Cardiac septum (tissue), 1 donor: Measurements from ENCODE around the gene ADAMTS1. TPM values are rescaled to one million over a fixed set of nuclear protein-coding genes. Genes with fewer than 3 reads are reported as not detected.
A peak's percentile ranks its signal among the peaks of the same experiment; 100 is the strongest.

Experiments
- DNase-seq: peaks from one replicate; pipeline ENCODE4 v3.0.0-alpha.2; 2020; ENCODE audit warnings: low spot score
- intact Hi-C: fragments of 100-400 bp; cut with DNase I; formaldehyde crosslinking; loops from one replicate; pipeline ENCODE4 v1.14.0; 2022
- total RNA-seq: library from RNA; stranded (reverse); fragmentation: NEBNext Ultra II Directional; extraction: Animal tissue kit (Norgen Biotek cat#: 25700); gene quantifications from one replicate; pipeline ENCODE4 v1.2.1, GENCODE V29; 2021
- donor health status: DM: no; HTN: no; CAD: no.

The ADAMTS1 gene
- total RNA-seq, 1 donor from 2014 or later, result 92.5 TPM

DNA sequence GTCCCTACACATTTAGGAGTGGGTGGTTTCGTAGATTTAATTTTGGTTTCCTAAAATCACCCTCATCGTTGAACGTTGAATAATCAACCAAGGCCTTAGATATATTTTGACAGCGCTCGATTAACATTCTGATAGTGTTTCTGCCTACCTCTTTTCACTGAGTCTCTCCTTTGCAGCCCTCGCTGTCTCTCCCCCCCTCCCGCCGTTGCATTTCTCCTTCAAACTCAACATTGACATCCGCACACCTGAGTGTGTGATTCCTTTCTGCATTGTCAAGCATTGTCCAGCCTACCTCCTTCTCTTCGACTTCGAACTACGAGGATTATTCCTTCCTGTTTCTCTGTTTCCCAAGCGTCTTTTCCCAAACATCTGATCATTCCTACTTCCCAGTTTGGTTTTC, 1.8 kb upstream of the ADAMTS1 start:
- DNase-seq, result no peak
- intact Hi-C loops, result loop anchor here (5.0 to 10.0 kb wide), 5 partner anchors 968 to 1900 kb away; no protein-coding TSS in a partner anchor

DNA sequence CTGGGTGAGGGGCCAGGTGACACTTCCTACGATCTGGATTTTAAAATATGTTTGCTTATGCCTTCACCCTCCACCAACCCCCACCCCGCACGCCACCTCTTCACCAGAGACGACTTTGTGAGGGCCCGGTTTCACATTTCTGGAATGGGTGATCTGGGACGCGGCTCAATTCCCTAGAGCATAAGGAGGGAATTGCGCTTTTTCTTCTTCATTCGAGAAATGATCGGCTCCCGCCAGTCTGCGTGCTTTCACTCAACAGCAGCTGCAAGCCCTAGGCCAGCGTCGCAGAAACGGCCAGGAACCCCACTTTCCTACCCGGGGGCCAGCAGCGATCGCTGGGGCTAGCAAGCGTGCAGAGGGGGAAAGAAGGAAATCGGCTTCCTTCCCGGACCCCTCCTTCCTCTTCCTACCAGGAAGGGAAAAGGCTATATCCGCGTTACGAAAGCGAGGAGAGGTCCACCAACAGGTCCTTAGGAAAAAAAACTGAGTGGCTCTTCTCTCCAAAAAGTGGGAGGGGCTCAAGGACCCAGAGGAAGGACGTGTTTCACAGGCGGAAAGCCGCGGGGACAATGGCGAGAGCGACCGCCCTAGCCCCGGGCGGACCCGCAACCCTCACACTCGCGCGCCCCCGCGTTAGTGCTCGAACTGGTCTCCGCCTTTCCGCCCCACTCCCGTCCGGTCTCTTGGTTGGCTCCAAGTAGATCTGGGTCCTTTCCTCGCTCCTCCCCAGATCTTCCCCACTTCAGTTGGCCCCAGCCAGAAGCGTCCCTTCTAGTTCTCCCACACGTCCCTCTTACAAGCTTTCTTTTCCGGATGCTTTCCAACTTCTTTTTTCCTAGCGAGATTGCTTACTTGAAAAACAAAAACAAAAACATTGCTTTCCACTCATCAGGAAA, 1.1 kb upstream of the ADAMTS1 start:
- intact Hi-C loops, result loop anchor here (5.0 to 10.0 kb wide), 5 partner anchors 969 to 1901 kb away; no protein-coding TSS in a partner anchor
- DNase-seq, result peak; percentile 92

DNA sequence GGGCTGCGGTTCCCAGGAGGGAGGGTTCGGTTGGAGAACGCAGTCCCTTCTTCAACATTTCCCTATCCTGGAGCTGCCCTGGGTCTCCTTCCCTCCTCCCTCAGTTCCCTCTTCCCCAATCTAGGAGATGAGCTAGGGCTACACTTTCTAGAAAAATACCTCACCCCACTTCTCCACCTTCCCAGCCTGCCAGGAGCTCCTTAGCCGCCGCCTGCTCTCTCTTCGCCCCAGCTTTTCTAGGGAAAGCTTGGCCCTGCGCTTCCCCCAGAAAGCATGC, 488 bp upstream of the ADAMTS1 start:
- no peak for DNase-seq

DNA sequence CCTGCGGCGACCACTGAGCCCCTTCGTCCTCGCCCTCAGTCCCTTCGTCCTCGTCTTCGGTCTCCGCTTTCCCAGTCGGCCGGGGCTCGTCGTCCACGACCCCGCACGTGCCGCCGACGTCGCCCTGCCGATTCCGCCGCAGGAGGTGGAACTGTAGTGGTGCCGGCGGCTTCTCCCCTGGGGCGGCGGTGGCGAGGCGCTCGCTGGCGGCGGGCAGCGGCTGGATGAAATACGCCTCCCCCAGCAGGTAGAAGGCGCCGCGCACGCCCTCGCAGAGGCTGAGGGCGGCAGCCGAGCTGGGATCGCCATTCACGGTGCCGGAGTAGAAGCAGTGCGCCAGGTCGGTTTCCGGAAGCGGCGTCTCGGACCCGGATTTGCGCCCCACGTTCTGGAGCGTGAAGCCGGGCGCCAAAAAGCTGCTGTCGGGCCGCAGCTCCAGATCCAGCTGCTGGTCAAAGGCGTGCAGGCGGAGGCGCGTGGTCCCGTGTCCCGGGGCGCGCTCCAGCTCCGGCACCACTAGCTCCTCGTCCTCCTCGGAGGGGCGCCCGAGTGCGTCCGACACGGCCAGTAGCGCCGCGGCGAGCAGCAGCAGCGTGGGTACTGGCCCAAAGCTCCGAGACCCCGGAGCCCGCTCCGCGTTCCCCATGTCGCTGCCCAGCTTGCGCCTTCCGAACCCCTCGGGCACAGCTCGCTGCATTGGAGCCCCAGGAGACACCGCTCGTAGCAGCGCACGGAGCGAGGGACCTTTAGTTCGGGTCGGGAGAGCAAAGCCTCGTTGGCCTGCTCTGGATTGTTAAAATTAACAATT, 747 bp downstream of the ADAMTS1 start:
- intact Hi-C loops, result loop anchor here (2.0 to 10.0 kb wide), 6 partner anchors 74 to 1903 kb away; no protein-coding TSS in a partner anchor
- no peak for DNase-seq

More for the DNA sequence above, 488 bp upstream of the ADAMTS1 start:
- intact Hi-C loops, result loop anchor here (2.0 to 10.0 kb wide), 6 partner anchors 75 to 1902 kb away; no protein-coding TSS in a partner anchor

DNA sequence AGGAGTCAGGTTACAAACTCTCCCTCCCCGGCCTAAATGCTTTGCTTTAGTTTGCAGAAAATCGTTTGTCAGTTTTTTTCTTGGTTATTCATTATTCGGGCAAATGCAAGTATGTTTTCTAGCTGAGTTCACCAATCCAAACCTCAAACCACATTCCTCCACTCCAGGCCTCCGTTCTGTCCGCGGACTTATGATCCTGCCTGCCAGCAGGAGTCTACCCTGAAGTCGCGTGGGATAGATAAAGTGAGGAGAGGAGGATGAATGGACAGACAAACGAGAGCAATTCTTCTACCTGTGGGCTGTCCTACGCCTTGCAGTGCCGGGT, 1.3 kb downstream of the ADAMTS1 start:
- intact Hi-C loops, result loop anchor here (2.0 to 10.0 kb wide), 5 partner anchors 47 to 1791 kb away; no protein-coding TSS in a partner anchor
- no peak for DNase-seq

DNA sequence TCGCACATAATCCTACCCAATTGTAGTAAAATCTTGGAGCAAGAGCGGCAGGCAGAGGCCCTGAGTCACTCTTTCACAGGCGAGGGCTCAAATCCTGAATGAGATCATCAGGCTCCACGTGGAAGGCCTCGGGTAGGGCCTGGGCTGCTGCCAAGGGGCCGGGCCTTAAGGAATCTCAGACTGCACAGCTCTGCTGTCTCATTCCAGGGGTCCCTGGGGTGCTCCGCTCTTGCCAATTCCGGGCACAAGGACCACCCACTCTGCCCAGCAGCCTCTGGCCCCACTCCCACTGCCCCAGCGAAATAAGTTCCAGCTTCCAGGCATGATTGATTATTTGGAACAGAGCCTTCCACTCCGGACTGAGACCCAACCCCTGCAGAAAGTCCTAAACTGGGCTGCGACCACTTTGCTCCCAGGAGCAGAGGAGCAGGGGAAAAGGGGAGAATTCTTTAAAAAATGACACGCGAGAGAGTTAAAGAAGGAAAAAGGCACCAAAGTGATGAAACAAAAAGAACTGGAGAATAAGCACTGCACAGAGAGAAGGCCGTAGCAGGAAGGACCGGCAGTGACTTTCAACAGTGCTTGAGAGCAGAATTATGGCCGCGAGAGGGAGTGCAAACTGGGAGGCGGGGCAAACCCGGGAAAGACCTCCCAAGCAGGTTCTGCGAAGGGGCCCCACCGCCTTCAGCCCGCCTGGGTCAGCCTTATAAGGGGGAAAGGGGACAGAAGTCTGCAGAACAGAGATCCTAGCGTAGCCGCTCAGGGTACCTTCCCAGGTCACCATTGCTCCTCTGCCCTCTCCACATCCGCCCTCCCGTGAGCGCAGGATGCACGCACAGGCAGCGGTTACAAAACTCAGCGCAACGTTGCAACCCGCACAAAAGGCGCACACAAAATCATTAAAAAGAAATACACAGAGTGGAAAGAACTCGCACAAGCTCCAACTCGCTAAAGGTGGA, 2.0 kb downstream of the ADAMTS1 start:
- DNase-seq, result peak; percentile 95
- intact Hi-C loops, result loop anchor here (2.0 to 10.0 kb wide), 4 partner anchors 46 to 1792 kb away; no protein-coding TSS in a partner anchor

DNA sequence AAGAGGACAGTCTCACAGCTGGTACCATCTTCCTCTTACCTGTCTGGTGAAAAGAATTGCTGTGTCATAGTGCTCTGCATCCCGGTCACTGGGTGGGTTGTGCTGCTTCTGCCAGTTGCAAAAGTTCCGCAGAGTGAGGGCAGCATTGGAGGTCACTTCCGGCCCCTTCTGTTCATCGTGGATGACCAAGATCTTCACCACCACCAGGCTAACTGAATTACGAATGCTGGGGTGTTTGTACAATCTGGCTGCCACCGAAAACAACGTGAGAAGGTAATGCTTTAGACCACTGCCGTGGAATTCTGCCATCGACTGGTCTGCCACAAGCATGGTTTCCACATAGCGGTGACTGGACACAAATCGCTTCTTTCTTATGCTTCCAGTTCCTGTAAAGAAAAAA, 2.9 kb downstream of the ADAMTS1 start:
- intact Hi-C loops, result loop anchor here (2.0 to 10.0 kb wide), 4 partner anchors 45 to 1793 kb away; no protein-coding TSS in a partner anchor
- DNase-seq, result no peak

DNA sequence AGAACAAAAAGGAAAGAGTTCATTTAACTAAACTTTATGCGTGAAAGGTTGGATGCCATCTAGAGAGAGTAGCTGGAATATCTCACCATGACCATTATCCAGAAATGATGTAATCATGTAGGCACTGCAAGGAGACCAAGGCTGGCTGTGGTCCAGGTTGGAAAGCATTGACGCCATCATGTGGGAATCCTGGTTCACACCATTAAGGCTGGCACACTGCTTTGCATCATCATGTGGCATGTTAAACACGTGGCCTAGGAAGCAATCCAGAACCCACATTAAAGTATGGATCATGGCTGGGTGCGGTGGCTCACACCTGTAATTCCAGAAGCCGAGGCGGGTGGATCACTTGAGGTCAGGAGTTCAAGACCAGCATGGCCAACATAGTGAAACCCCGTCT, 4.3 kb downstream of the ADAMTS1 start:
- no peak for DNase-seq
- intact Hi-C loops, result loop anchor here (10.0 kb wide), 3 partner anchors 974 to 1794 kb away; no protein-coding TSS in a partner anchor

DNA sequence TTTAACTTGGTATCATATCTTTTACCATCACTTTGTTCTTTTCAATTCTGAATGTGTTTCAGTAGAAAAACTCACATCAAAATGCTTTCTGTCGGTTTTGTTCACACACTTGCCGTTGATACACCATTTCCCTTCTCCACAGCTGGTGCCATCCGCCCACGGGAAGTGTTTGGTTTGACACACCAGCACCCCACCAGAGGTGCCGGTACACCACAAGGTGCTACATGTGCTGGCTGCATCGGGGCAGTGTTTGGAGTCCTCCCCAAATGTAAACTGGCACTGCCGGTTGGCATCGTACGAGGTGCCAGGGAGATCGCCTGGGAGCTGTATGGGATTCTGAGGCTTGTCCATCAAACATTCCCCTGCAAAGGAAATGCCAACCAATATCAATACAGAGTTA, 5.0 kb downstream of the ADAMTS1 start:
- no peak for DNase-seq
- intact Hi-C loops, result loop anchor here (10.0 kb wide), 3 partner anchors 975 to 1795 kb away; no protein-coding TSS in a partner anchor

DNA sequence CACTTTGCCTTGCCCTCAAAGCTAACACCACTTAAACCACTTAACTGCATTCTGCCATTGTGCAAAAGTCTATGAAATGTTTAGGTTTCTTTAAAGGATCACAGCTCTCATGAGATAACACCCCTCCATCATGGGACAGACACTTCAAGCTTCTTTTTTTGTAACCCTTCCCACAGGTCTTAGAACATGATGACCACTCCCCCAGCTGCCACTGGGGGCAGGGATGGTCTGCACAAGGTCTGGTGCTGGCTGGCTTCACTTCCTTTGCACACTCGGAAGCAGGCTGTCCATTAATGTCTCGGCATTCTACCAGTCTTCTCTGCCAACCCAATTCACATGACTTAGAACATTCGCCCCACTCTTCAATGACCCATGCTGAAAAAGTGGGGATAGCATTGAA, 7.7 kb downstream of the ADAMTS1 start:
- intact Hi-C loops, result no loop called here
- DNase-seq, result no peak

DNA sequence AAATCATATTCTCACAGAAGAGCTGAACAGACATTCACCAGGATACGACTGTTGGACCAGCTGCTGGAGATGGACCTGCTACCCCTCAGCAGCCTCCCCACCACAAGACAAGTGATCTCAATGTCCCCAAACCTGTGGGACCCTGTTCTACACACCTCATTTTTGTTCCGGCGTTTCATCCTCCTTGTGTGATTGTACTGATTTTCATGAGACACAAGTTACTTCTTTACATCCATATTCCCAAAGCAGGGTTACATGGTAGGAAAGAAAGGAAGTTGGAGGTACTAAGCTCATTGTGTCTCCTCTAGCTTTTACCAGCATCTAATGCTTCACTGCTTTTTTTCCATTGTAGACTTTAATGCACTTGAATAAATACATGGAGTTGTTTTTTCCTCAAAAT, 8.7 kb downstream of the ADAMTS1 start:
- intact Hi-C loops, result no loop called here
- no peak for DNase-seq

DNA sequence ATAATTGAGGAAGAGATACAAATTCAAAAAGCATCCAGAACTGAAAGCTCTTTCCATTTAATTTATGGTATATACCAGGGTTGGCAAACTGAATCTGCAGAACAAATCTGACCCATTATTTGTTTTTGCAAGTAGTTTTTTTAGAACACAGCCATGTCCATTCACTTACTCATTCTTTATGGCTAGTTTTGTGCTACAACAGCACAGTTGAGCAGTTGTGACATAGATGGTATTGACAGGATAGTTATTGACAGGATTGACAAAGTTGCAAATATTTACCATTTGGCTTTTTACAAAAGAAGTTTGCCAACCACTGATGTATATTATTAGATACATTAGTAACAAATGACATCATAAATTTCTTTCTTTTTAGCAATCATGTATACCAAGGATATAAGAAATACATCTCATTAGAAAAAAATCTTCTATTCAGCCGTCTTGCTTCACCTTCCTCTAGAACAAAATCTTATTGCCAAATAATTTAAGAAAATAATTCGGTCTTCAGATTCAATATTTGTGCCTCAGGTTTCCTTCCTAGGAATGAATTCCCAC, 9.4 kb downstream of the ADAMTS1 start:
- intact Hi-C loops, result no loop called here

DNA sequence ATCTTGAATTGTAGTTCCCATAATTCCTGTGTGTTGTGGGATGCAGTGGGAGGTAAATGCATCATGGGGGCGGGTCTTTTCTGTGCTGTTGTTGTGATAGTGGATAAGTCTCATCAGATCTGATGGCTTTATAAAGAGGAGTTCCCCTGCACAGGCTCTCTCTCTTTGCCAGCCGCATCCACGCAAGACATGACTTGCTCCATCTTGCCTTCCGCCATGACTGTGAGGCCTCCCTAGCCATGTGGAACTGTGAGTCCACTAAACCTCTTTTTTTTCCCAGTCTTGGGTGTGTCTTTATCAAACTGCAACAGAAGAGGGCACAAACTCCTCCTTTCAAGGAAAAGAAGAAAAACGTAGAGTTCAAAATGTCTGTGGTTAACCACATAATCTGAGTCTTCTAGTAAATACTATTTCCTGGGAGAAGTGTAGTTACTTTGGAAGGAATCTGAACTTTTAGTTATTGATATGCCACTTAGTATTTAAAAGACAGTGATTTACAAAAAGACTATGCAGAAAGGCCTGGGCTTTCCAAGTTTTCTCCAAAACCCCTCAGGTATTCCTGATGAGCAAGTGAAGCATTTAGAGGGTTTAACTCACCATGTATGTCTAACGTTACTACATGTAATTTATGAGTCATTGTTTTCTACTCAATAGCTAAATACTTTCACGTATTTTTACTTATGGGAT, 10.0 kb downstream of the ADAMTS1 start:
- intact Hi-C loops, result no loop called here
- no peak for DNase-seq

More for the DNA sequence above, 9.4 kb downstream of the ADAMTS1 start:
- DNase-seq, result no peak

DNA sequence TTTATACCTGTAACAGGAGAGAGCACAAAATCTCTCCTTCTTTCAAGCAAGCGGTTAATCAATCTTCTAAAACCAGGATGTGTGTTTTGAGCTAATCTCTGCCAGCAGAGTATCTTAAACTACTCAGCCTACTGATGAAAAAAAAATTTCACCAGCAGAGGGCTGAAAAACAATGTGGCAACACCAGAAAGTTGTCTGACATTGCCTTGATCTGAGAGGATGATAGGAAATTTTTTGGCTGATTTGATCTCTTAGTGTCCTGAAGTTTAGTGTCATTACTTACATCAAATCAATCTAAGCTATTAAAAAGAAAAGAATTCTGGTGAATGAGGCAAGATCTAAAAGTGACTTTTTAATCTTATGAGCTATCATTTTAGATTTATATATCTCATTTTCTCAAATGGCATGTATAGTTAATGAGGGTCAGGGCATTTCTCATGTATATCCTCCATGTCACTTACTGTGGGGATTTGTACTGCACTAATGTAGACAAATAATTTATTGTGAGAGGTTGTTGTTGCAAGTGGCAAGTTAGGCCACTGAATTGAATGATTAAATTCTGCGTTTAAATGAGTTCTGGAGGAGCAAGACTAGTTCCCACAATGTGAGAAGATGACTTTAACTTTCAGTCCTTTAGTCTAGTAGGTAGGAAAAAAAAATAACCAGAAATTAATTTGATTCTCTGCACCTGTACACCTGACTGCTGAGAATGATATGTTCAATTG, 10.9 kb downstream of the ADAMTS1 start:
- DNase-seq, result no peak
- intact Hi-C loops, result no loop called here

DNA sequence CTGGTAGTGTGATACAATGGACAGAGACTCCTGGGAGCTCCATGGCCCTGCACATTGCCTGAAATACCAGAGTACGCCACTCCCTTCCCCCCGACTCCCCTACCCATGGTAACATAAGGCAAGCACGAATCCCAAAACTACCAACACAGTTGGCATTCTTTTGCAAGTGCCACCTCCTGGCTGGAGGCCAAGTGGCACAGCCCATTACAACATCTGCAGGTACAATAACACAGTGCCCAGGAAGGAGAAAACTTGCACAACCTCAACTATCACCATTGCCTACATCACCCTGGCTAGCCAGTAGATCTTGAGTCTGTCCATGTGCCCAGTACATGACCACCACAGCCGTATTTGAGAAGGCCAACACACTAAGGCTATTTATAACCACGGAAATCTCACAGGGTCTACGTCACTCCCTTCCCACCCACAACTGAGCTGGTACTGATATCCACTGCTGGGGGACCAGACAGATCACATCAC, 11.7 kb downstream of the ADAMTS1 start:
- intact Hi-C loops, result no loop called here
- no peak for DNase-seq

DNA sequence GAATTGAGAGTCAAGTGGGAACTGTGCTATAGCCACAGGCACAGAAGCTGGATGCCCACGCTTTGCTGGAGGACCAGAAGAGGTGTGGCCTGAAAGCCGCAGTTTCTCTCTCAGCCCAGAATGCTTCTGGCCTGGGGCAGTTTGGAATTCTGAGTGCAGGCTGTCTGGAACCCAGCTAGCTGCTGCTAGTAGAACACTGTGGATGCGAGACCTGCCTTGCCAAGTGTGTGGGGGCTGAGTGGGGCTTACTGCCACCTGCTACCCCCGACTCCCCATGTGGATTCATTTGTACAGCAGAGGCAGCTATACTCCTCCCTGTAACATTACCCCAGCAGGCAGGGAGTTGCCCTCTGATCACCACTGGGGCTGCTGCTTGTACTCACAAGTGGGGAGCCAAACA, 12.2 kb downstream of the ADAMTS1 start:
- no peak for DNase-seq
- intact Hi-C loops, result no loop called here

DNA sequence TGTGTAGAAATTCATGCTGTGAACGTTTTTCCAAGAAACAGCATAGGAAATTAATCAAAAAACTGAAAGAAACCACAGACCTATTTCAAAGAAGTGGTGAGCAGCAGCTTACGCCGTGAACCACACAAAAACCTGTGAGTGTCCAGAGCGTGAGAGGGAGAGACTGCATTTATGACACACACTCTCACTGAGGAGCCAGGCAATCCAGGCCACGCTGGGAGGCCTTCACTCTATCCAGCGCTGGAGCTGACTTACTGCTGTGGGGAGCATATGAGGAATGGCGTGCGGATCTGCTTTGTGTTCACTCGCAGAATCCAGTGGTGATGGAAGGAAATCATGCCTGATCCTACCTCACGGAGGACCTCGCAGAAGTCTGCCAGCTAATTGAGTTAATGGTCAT, 12.7 kb downstream of the ADAMTS1 start:
- intact Hi-C loops, result no loop called here
- no peak for DNase-seq

DNA sequence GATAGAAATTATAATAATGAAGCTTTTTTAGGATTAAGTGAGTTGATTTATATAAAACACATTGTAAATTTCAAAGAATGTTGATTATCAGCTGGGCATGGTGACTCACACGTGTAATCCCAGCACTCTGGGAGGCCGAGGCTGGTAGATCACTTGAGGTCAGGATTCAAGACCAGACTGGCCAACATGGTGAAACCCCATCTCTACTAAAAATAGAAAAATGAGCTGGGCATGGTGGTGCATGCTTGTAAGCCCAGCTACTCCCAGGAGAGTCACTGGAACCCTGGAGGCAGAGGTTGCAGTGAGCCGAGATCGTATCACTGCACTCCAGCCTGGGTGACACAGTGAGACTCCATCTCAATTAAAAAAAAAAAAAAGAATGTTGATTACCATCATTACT, 18.4 kb downstream of the ADAMTS1 start:
- intact Hi-C loops, result no loop called here
- DNase-seq, result no peak
